AML-193 (cell line): ENCODE measurements around the gene SPINK2.

ENCODE experiments used
- DNase-seq, 2 experiments: peaks; one replicate each; lab custom pipeline; 2025; lab: John Stamatoyannopoulos, UW

Gene SPINK2

GRCh38 chr4:56821381-56822243 is at the start of gene SPINK2:
TSS of gene SPINK2 (minus strand) at chr4:56821701. CDS start at chr4:56821662, 39 bp downstream.
- DNase-seq, result no peak

- no peak for DNase-seq
Measured at GRCh38 chr4:56870946-56871345, 49.4 kb upstream of the SPINK2 start.

GRCh38 chr4:56863441-56864139 is 42.1 kb upstream of the SPINK2 start:
- peak; percentile 40 to 43 for DNase-seq

- DNase-seq, result no peak
Measured at GRCh38 chr4:56861360-56861759, 39.9 kb upstream of the SPINK2 start.

- no peak for DNase-seq
Measured at GRCh38 chr4:56860781-56861180, 39.3 kb upstream of the SPINK2 start.

- no peak for DNase-seq
Measured at GRCh38 chr4:56859841-56860240, 38.3 kb upstream of the SPINK2 start.

- no peak for DNase-seq
Measured at GRCh38 chr4:56857601-56858309, 36.3 kb upstream of the SPINK2 start.

GRCh38 chr4:56856656-56857055 is 35.2 kb upstream of the SPINK2 start:
- no peak for DNase-seq

- no peak for DNase-seq
Measured at GRCh38 chr4:56850910-56851309, 29.4 kb upstream of the SPINK2 start.

GRCh38 chr4:56844802-56845580 is 23.5 kb upstream of the SPINK2 start:
- no peak for DNase-seq

GRCh38 chr4:56843421-56843899 is 22.0 kb upstream of the SPINK2 start:
- no peak for DNase-seq

- no peak for DNase-seq
Measured at GRCh38 chr4:56840559-56840958, 19.1 kb upstream of the SPINK2 start.

GRCh38 chr4:56828784-56829535 is 7.5 kb upstream of the SPINK2 start:
- no peak for DNase-seq

GRCh38 chr4:56823933-56824600 is 2.6 kb upstream of the SPINK2 start:
- DNase-seq, result no peak

GRCh38 chr4:56818797-56819196 is 2.7 kb downstream of the SPINK2 start:
- DNase-seq, result no peak

GRCh38 chr4:56817840-56818491 is 3.5 kb downstream of the SPINK2 start:
- no peak for DNase-seq

GRCh38 chr4:56806666-56807065 is 14.8 kb downstream of the SPINK2 start:
- peak in 1 of 2 experiments; percentile 1 for DNase-seq

GRCh38 chr4:56804551-56804950 is 16.9 kb downstream of the SPINK2 start:
- DNase-seq, result no peak

GRCh38 chr4:56803471-56803870 is 18.0 kb downstream of the SPINK2 start:
- DNase-seq, result peak; percentile 18 to 25
